GM12878 (cell line): ENCODE measurements around the gene ASB4. TPM values are rescaled to one million over a fixed set of nuclear protein-coding genes. Genes with fewer than 3 reads are reported as not detected.

Experiments used
- ATAC-seq: fragments of 200-7000 bp; cut with Tn5 transposase; 3 replicates; pipeline ENCODE4 v1.9.1; 2020; ENCODE audit warnings: mild to moderate bottlenecking, moderate library complexity
- BruUV-seq: library from RNA; stranded (reverse); fragments of 400-500 nt; replicated peaks from 2 replicates; lab custom pipeline; 2021; lab: Mats Ljungman, UMichigan
- CTCF ChIA-PET: fragments of 300-600 bp; sonication (Branson Sonifier 250); formaldehyde crosslinking; extraction: SDS; loops from one replicate; lab custom pipeline; 2021; ENCODE audit warnings: inconsistent platforms; lab: Yijun Ruan, JAX
- POLR2A ChIA-PET: fragments of 350-600 bp; formaldehyde crosslinking; extraction: SDS; loops from one replicate; lab custom pipeline; 2021; ENCODE audit warnings: inconsistent platforms; lab: Charles Lee
- RAD21 ChIA-PET: fragments of 300-600 bp; sonication (Branson Sonifier 250); formaldehyde crosslinking; loops from one replicate; lab custom pipeline; 2023; ENCODE audit warnings: antibody characterized with exemption; ENCODE audit not compliant: unreplicated experiment; lab: Charles Lee
- SMC1A ChIA-PET: fragments of 300-600 bp; sonication (Branson Sonifier 250); formaldehyde crosslinking; loops from one replicate; lab custom pipeline; 2023; ENCODE audit not compliant: unreplicated experiment, uncharacterized antibody; lab: Charles Lee
- DNase-seq: peaks from one replicate; pipeline ENCODE4 v3.0.0-alpha.2; 2011; ENCODE audit warnings: low read depth, low spot score
- FAIRE-seq: peaks from 3 replicates; lab custom pipeline; 2011; peaks lifted over from hg19 to GRCh38; lab: Jason Lieb, UNC
- H2AFZ ChIP-seq: 2 replicates; pipeline ENCODE4 v1.6.0; 2011; ENCODE audit warnings: low read depth, low read length, control low read depth; ENCODE audit not compliant: control insufficient read depth
- H3K27ac ChIP-seq: 2 replicates; pipeline ENCODE4 v1.5.1; 2011; ENCODE audit warnings: control low read depth; ENCODE audit not compliant: control insufficient read depth, insufficient read depth
- H3K27me3 ChIP-seq, 2 experiments: replicated peaks in 1 of 2; 2 replicates each; pipeline versions ENCODE4 v1.6.0 to v1.6.1; 2011; ENCODE audit warnings: low read length in 1 of 2; ENCODE audit not compliant: control insufficient read depth in 2 of 2, insufficient read depth in 2 of 2
- H3K36me3 ChIP-seq, 2 experiments: 2 replicates each; pipeline ENCODE4 v1.5.1; 2011; ENCODE audit warnings: low read length in 1 of 2; ENCODE audit not compliant: control insufficient read depth in 2 of 2, insufficient read depth in 2 of 2
- H3K4me1 ChIP-seq: 2 replicates; pipeline ENCODE4 v1.6.1; 2011; ENCODE audit warnings: mild to moderate bottlenecking, low read length, moderate library complexity, mixed read lengths; ENCODE audit not compliant: control insufficient read depth, insufficient read depth
- H3K4me2 ChIP-seq: 2 replicates; pipeline ENCODE4 v1.6.0; 2011; ENCODE audit warnings: control low read depth; ENCODE audit not compliant: control insufficient read depth, insufficient read depth
- H3K4me3 ChIP-seq: fragments of 200-600 bp; sonication (generic); 2 replicates; pipeline ENCODE4 v1.5.1; 2016
- H3K79me2 ChIP-seq: 2 replicates; pipeline ENCODE4 v1.6.0; 2011; ENCODE audit warnings: low read length; ENCODE audit not compliant: control insufficient read depth, insufficient read depth
- H3K9ac ChIP-seq: 2 replicates; pipeline ENCODE4 v1.8.0; 2011; ENCODE audit warnings: low read length, control low read depth, mixed read lengths; ENCODE audit not compliant: control insufficient read depth, insufficient read depth
- H3K9me3 ChIP-seq: replicated peaks from 3 replicates; pipeline ENCODE4 v1.5.1; 2011; ENCODE audit warnings: mild to moderate bottlenecking, low read length; ENCODE audit not compliant: control insufficient read depth, insufficient read depth
- H4K20me1 ChIP-seq: 2 replicates; pipeline ENCODE4 v1.6.0; 2011; ENCODE audit not compliant: control insufficient read depth, insufficient read depth
- CHD1 ChIP-seq: IDR thresholded peaks from 2 replicates; pipeline ENCODE4 v1.6.1; 2012; ENCODE audit warnings: low read depth, low read length, improper control_type of control experiment
- CTCF ChIP-seq, 3 experiments: IDR thresholded peaks in 2 of 3; conservative IDR thresholded peaks in 1 of 3; 2 replicates each; pipeline ENCODE4 v1.5.1; 2011; ENCODE audit warnings: low read depth in 3 of 3, low read length in 3 of 3, mild to moderate bottlenecking in 3 of 3, control low read depth in 2 of 3, moderate library complexity in 2 of 3, inconsistent platforms in 1 of 3, mixed read lengths in 1 of 3; ENCODE audit not compliant: control insufficient read depth in 2 of 3, insufficient read depth in 1 of 3; ENCODE audit errors: extremely low read depth in 1 of 3
- IRF4 ChIP-seq: IDR thresholded peaks from 2 replicates; pipeline ENCODE4 v1.6.1; 2011; ENCODE audit warnings: low read depth, low read length
- MTA3 ChIP-seq: IDR thresholded peaks from 2 replicates; pipeline ENCODE4 v1.6.1; 2012; ENCODE audit warnings: low read length, inconsistent platforms, borderline replicate concordance
- NFXL1 ChIP-seq: fragments of 450-650 bp; IDR thresholded peaks from 2 replicates; pipeline ENCODE4 v1.6.1; 2017; ENCODE audit warnings: antibody characterized with exemption, mild to moderate bottlenecking, borderline replicate concordance
- POU2F2 ChIP-seq: IDR thresholded peaks from 3 replicates; pipeline ENCODE4 v1.6.1; 2011; ENCODE audit warnings: low read depth, mild to moderate bottlenecking, low read length, borderline replicate concordance
- RUNX3 ChIP-seq: IDR thresholded peaks from 2 replicates; pipeline ENCODE4 v1.6.1; 2012; ENCODE audit warnings: low read length, inconsistent platforms
- SIN3A ChIP-seq: IDR thresholded peaks from 2 replicates; pipeline ENCODE4 v1.6.1; 2012; ENCODE audit warnings: low read depth, low read length, improper control_type of control experiment
- SRF ChIP-seq, 2 experiments: IDR thresholded peaks; 2 replicates each; pipeline ENCODE4 v1.6.1; 2011; ENCODE audit warnings: low read depth in 2 of 2, low read length in 2 of 2, mild to moderate bottlenecking in 1 of 2, moderate library complexity in 1 of 2
- YBX1 ChIP-seq: fragments of 450-650 bp; IDR thresholded peaks from 2 replicates; pipeline ENCODE4 v1.6.1; 2016; ENCODE audit warnings: antibody characterized with exemption
- ZNF622 ChIP-seq: fragments of 450-650 bp; IDR thresholded peaks from 2 replicates; pipeline ENCODE4 v1.6.1; 2017; ENCODE audit warnings: mild to moderate bottlenecking, inconsistent platforms
- in situ Hi-C: fragments of 300-500 bp; cut with MboI; formaldehyde crosslinking; loops from 9 replicates; pipeline ENCODE4 v1.14.3; 2018; ENCODE audit warnings: mixed read lengths
- intact Hi-C: fragments of 100-400 bp; cut with micrococcal nuclease; formaldehyde crosslinking; loops from one replicate; pipeline ENCODE4 v1.14.2; 2022; ENCODE audit not compliant: unreplicated experiment
- polyA plus RNA-seq, 11 experiments: library from polyadenylated mRNA; depleted of rRNA in 4 of 11; unstranded in 6 of 11; stranded (reverse) in 5 of 11; fragments of >200 nt; fragmentation: Nextera tagmentation in 4 of 11; fragmentation: Illumina TruSeq in 1 of 11; extraction: Ambion mirVana in 4 of 11; extraction: Trizol in 1 of 11; gene quantifications; 1 replicate in 1 of 11; 2 replicates in 10 of 11; pipeline versions ENCODE4 v1.2.1 to v1.2.3, GENCODE V29; 2011 to 2016; ENCODE audit warnings: inconsistent platforms in 2 of 11, missing spikeins in 2 of 11, low read depth in 1 of 11
- total RNA-seq, 4 experiments: library from RNA; depleted of rRNA in 3 of 4; stranded (reverse); fragments of >200 nt in 3 of 4; fragmentation: Illumina TruSeq in 1 of 4; extraction: Trizol in 1 of 4; gene quantifications; 2 replicates each; pipeline versions ENCODE4 v1.2.1 to v1.2.3, GENCODE V29; 2013 to 2021
- TF ChIP-seq, protein P1 (sequence below): fragments of 450-650 bp; conservative IDR thresholded peaks from 2 replicates; pipeline ENCODE4 v1.6.1; 2017; ENCODE audit warnings: mild to moderate bottlenecking, moderate library complexity
- TF ChIP-seq, protein P2 (sequence below): IDR thresholded peaks from 2 replicates; pipeline ENCODE4 v1.6.1; 2011; ENCODE audit warnings: mild to moderate bottlenecking, low read depth, low read length, moderate library complexity; ENCODE audit not compliant: insufficient replicate concordance
- TF ChIP-seq, protein P3 (sequence below): fragments of 450-650 bp; IDR thresholded peaks from 2 replicates; pipeline ENCODE4 v1.6.1; 2016; ENCODE audit warnings: mild to moderate bottlenecking, moderate library complexity, borderline replicate concordance
- TF ChIP-seq, protein P4 (sequence below): IDR thresholded peaks from 2 replicates; pipeline ENCODE4 v1.6.1; 2011; ENCODE audit warnings: low read depth, low read length, improper control_type of control experiment, borderline replicate concordance

Gene ASB4
- total and polyA plus RNA-seq, 10 of the 15 experiments (the other 5 are each of a cell fraction or from before 2014, with no cell fraction given): 0.12 to 1.1 TPM; not detected in 8

DNA sequence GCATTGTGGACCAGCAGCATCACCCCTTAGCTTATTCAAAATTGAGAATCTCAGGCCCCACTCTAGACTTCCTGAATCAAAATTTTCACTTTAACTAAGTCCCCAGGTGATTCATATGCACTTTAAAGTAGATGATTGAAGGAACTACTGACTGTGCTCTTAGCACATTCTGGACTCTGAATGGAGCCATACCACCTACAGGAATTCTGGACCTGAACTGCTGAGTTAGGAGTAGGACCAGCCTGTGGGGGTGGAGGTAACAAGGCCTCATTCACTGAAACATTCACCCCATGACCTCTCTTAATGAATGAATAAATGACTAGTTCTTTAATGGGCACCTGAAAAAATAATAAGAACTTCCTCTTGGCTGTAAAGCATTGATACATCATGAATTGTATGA is 103.3 kb downstream of the ASB4 start:
- FAIRE-seq: no peak
- BruUV-seq: no TSS peak
- no peak overlapping the region for H3K9ac ChIP-seq
- no peak for DNase-seq
- ChIA-PET RAD21 (no interaction called here), SMC1A (interaction anchor here (0.7 kb wide), 1 partner anchor 43 kb away, joined by 3 read pairs; no protein-coding TSS in a partner anchor), POLR2A (no interaction called here), CTCF (interaction anchor here (1.6 kb wide), 1 partner anchor 20 kb away, joined by 4 read pairs; no protein-coding TSS in a partner anchor)
- H3K4me1 ChIP-seq: no peaks in the 10 kb centered on the region
- H3K27me3 ChIP-seq: no peaks in the 10 kb centered on the region
- H3K9me3 ChIP-seq: no peaks in the 10 kb centered on the region
- no peak for ATAC-seq
- H4K20me1 ChIP-seq: no peaks in the 10 kb centered on the region
- no peak overlapping the region for H3K4me3 ChIP-seq
- no peak overlapping the region for H2AFZ ChIP-seq
- no peak overlapping the region for H3K4me2 ChIP-seq
- intact Hi-C loops (no loop called here), in situ Hi-C loops (no loop called here)
- no peaks in the 10 kb centered on the region for H3K79me2 ChIP-seq
- no peaks in the 10 kb centered on the region for H3K36me3 ChIP-seq
- H3K27ac ChIP-seq: no peak overlapping the region
- TF ChIP-seq YBX1 (no peak), RUNX3 (no peak), CTCF (IDR thresholded peaks at IDR 0.05 in 2 of 3, conservative IDR thresholded peaks at IDR 0.05 in 1 of 3; ENCODE audit: control insufficient read depth in 2 of 3, extremely low read depth in 1 of 3, insufficient read depth in 1 of 3, low read depth in 3 of 3, low read length in 3 of 3) (no peak), IRF4 (no peak), SIN3A (no peak), MTA3 (no peak), CHD1 (no peak), SRF (IDR thresholded peaks at IDR 0.05; ENCODE audit: low read depth in 2 of 2, low read length in 2 of 2) (no peak), NFXL1 (no peak), POU2F2 (no peak), ZNF622 (no peak)
- TF ChIP-seq, protein P1, sequence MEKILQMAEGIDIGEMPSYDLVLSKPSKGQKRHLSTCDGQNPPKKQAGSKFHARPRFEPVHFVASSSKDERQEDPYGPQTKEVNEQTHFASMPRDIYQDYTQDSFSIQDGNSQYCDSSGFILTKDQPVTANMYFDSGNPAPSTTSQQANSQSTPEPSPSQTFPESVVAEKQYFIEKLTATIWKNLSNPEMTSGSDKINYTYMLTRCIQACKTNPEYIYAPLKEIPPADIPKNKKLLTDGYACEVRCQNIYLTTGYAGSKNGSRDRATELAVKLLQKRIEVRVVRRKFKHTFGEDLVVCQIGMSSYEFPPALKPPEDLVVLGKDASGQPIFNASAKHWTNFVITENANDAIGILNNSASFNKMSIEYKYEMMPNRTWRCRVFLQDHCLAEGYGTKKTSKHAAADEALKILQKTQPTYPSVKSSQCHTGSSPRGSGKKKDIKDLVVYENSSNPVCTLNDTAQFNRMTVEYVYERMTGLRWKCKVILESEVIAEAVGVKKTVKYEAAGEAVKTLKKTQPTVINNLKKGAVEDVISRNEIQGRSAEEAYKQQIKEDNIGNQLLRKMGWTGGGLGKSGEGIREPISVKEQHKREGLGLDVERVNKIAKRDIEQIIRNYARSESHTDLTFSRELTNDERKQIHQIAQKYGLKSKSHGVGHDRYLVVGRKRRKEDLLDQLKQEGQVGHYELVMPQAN: no peak
- TF ChIP-seq, protein P2, sequence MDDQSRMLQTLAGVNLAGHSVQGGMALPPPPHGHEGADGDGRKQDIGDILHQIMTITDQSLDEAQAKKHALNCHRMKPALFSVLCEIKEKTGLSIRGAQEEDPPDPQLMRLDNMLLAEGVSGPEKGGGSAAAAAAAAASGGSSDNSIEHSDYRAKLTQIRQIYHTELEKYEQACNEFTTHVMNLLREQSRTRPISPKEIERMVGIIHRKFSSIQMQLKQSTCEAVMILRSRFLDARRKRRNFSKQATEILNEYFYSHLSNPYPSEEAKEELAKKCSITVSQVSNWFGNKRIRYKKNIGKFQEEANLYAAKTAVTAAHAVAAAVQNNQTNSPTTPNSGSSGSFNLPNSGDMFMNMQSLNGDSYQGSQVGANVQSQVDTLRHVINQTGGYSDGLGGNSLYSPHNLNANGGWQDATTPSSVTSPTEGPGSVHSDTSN: no peak
- TF ChIP-seq, protein P3, sequence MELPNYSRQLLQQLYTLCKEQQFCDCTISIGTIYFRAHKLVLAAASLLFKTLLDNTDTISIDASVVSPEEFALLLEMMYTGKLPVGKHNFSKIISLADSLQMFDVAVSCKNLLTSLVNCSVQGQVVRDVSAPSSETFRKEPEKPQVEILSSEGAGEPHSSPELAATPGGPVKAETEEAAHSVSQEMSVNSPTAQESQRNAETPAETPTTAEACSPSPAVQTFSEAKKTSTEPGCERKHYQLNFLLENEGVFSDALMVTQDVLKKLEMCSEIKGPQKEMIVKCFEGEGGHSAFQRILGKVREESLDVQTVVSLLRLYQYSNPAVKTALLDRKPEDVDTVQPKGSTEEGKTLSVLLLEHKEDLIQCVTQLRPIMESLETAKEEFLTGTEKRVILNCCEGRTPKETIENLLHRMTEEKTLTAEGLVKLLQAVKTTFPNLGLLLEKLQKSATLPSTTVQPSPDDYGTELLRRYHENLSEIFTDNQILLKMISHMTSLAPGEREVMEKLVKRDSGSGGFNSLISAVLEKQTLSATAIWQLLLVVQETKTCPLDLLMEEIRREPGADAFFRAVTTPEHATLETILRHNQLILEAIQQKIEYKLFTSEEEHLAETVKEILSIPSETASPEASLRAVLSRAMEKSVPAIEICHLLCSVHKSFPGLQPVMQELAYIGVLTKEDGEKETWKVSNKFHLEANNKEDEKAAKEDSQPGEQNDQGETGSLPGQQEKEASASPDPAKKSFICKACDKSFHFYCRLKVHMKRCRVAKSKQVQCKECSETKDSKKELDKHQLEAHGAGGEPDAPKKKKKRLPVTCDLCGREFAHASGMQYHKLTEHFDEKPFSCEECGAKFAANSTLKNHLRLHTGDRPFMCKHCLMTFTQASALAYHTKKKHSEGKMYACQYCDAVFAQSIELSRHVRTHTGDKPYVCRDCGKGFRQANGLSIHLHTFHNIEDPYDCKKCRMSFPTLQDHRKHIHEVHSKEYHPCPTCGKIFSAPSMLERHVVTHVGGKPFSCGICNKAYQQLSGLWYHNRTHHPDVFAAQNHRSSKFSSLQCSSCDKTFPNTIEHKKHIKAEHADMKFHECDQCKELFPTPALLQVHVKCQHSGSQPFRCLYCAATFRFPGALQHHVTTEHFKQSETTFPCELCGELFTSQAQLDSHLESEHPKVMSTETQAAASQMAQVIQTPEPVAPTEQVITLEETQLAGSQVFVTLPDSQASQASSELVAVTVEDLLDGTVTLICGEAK: no peak
- TF ChIP-seq, protein P4, sequence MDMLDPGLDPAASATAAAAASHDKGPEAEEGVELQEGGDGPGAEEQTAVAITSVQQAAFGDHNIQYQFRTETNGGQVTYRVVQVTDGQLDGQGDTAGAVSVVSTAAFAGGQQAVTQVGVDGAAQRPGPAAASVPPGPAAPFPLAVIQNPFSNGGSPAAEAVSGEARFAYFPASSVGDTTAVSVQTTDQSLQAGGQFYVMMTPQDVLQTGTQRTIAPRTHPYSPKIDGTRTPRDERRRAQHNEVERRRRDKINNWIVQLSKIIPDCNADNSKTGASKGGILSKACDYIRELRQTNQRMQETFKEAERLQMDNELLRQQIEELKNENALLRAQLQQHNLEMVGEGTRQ: no peak
